DMS153 treated with DMSO at 0.1 percent for 48 hours (cell line): ENCODE measurements around the gene TMEM143.
A peak's percentile ranks its signal among the peaks of the same experiment; 100 is the strongest.
"Not testable (repeated sequence)": the region's sequence is repeated elsewhere in the genome, so short reads cannot be mapped to it uniquely, and the experiment has no call there.

ENCODE experiments used
- DNase-seq: peaks from one replicate; lab custom pipeline; 2025; ENCODE audit not compliant: unreplicated experiment; lab: John Stamatoyannopoulos, UW

The TMEM143 gene

GRCh38 chr19:48332351-48332661 lies 31.4 kb downstream of the TMEM143 start:
- no peak for DNase-seq

DNA sequence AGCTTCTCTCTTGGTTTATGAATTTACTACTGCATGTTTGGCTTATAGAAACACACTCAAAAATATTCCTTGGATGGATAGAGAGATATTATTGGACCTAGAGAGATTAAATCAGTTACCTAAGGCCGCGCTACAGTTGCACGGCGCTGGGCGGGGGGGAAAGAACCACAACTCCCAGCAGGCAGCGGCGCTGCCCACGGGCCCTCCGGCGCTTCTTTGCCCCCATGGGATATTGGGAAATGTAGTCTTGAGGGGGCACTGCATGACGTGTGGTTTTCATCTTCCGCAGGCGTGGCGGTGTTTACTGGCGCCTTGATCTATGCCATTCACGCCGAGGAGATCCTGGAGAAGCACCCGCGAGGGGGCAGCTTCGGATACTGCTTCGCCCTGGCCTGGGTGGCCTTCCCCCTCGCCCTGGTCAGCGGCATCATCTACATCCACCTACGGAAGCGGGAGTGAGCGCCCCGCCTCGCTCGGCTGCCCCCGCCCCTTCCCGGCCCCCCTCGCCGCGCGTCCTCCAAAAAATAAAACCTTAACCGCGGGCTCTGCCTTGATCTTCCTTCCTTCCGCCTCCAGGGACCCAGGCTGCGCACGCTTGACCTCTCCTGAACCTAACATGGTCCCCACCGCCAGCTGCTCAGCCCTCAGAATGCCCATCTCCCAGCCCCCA lies 33.6 kb downstream of the TMEM143 start:
- DNase-seq, result peak; percentile 83

DNA sequence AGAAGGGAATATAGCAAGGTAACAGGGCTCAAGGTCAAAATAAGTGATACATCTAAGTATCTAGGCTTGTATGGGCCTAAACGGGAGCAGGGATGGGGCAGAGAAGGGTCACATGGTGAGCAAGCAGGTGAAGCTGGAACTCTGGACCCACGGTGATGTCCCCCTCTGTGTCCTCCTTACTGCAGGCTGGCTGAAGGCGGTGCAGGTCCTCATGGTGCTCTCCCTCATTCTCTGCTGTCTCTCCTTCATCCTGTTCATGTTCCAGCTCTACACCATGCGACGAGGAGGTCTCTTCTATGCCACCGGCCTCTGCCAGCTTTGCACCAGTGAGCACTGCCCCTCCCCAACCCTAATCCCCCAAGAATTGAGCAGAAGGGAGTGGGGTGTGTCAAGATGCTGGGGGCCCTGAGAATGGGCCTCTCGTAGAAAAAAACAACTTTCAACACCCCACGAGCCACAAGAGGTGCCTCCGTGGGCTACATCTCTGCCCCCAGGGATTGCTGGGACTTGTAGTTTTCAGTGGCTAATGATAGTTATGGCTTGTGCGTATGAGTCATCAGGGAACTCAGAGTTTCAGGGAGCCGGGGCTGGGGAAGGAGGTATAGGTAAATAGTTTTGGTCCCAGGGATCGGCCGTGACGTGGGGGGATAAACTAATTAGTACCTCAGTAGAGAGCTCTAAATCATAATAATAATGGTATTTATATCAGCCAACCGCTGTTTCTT lies 34.4 kb downstream of the TMEM143 start:
- no peak for DNase-seq

- DNase-seq, result no peak
Observed at GRCh38 chr19:48325265-48325910, 38.4 kb downstream of the TMEM143 start, which contains the start of gene EMP3. TSS of gene EMP3 (plus strand) at chr19:48325552. CDS start at chr19:48326845, 1,293 bp downstream.

DNA sequence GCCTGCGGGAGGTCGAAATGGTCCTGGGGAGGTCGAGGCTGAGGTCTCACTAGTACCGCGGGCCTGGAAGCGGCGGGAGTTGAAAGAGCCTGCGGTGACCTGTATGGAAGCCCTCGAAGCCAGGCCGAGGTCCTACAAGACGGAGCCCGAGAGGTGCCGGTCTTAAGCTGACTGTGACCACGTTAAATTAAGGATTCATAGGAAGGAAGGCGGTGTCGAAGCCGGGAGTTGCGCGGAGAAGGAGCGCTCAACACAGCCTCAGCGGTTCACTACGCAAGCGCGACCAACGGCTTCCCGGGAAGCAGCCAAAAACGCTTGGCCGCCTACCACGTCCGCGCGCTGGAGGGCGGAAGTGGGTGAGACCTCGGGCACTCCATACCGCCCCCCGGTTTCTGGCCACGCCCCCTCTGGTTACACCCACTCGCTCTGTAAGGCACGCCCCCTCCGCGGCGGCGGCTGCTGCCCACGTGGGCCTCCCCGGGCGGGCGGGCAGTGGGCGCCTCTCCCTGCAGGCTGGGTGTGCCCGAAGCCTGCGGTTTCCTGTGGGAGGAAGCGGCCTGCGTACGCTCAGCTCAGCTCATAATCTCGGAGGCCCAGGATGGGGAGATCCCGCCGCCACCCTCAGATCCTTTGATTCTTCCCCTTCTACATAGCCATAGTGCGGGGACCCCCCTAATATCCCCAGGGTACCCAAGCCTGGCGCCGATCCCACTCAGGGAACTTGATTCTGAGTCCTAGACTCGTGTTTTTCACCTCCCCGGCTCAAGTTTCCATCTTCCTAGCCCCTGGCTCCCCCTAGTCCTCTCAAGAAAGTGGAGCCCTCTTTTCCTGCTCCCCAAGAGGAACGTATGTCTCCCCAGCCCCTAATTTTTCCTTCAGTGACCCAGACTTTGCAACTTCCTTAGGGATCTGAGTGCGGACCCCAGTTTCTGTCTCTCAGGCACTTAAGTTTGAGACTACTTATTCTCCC lies 41.8 kb downstream of the TMEM143 start:
- DNase-seq, result peak; percentile 94

DNA sequence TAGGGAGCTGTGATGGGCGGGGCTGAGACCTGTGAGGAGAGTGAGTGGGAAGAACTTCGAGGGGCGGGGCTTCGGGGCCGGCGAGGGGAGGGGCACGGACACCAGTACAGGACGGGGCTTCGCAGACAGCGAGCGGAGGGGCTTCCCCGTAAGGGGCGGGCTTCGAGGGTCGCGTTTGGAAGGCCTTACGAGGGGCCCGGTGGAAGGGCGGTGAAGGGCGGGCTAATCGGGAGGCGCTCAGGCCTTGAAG lies 42.4 kb downstream of the TMEM143 start:
- peak; percentile 92 for DNase-seq

DNA sequence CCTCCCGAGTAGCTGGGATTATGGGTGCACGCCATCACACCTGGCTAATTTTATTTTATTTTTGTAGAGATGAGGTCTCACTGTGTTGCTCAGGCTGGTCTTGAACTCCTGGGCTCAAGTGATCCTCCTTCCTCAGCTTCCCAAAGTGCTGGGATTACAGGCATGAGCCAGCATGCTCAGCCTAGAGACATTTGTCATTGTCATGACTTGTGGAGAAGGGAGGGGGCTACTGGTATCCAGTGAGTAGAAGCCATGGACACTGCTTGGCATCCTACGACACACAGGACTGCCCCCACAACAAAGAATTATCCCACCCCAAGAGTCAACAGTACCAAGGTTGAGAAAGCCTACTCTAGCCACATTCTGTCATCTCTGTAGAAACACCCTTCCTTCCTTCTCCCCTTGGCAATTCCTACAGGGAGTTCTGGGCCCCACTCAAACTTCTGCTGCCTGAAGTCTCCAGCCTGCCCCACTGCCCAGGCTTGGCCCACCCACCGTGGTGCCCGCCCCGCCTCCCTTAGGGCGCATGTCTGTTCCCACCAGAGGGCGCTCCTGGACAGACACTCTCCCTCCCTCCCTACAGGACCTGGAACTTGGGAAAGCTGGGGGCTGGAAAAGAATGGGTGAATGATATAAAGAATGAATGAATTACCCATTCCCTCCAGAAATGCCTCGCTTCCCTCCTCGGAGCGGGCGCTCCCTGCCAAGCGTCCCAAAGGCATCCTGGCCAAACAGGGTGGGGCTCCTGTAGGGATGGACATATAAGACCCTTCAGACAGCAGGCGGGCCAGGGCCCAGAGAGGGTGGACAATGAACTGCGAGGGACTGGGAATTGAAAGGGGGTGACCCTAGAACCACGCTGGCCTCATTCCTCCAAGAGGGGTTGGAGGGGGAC lies 43.8 kb downstream of the TMEM143 start:
- DNase-seq, result peak; percentile 48

- DNase-seq, result no peak
Observed at GRCh38 chr19:48318286-48318987, 45.3 kb downstream of the TMEM143 start.

DNA sequence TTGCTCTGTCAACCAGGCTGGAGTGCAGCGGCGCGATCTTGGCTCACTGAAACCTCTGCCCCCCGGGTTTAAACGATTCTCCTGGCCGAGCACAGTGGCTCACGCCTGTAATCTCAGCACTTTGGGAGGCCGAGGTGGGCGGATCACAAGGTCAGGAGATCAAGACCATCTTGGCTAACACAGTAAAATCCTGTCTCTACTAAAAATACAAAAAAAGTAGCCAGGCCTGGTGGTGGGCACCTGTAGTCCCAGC lies 46.1 kb downstream of the TMEM143 start:
- not testable (repeated sequence) for DNase-seq

DNA sequence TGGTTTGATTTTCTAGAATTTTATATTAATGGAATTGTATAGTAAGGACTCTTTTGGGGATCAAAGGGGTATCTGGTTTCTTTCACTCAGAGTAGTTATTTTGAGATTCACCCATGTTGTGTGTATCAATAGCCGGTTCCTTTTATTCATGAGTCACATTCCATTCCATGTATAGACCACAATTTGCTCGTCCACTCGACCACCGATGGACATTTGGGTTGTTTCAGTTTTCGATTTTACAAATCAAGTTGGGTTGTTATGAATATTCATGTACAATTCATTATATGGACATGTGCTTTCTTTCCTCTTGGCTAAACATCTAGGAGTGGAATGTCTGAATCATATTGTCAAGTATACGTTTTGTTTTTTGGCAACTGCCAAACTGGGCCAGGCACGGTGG lies 48.0 kb downstream of the TMEM143 start:
- no peak for DNase-seq

- DNase-seq, result no peak
Observed at GRCh38 chr19:48311384-48311783, 52.4 kb downstream of the TMEM143 start.

GRCh38 chr19:48310227-48310626 lies 53.5 kb downstream of the TMEM143 start:
- DNase-seq, result no peak

GRCh38 chr19:48309731-48310130 lies 54.0 kb downstream of the TMEM143 start:
- DNase-seq, result not testable (repeated sequence)

- no peak for DNase-seq
Observed at GRCh38 chr19:48308631-48309586, 54.8 kb downstream of the TMEM143 start.

- DNase-seq, result no peak
Observed at GRCh38 chr19:48303866-48304265, 59.9 kb downstream of the TMEM143 start.

DNA sequence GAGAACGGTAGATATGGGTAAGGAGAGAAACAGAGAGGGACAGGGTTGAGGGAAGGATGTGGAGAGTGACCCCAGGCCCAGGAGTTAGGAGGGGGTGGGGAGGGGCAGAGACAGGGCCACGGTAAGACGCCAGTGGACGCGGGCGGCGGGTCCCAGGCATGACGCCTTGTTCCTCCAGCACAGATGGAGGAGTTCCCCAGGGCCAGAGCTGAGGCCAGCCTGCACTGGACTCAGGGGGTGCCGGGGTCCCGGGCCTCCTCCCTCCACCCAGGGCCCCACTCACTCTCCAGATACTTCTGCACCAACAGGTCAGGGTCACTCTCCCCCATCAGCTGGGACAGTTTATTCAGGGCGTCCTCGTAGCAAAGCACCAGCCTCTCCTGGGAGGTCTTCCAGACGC lies 60.4 kb downstream of the TMEM143 start:
- no peak for DNase-seq

- DNase-seq, result no peak
Observed at GRCh38 chr19:48302600-48302959, 61.2 kb downstream of the TMEM143 start.

DNA sequence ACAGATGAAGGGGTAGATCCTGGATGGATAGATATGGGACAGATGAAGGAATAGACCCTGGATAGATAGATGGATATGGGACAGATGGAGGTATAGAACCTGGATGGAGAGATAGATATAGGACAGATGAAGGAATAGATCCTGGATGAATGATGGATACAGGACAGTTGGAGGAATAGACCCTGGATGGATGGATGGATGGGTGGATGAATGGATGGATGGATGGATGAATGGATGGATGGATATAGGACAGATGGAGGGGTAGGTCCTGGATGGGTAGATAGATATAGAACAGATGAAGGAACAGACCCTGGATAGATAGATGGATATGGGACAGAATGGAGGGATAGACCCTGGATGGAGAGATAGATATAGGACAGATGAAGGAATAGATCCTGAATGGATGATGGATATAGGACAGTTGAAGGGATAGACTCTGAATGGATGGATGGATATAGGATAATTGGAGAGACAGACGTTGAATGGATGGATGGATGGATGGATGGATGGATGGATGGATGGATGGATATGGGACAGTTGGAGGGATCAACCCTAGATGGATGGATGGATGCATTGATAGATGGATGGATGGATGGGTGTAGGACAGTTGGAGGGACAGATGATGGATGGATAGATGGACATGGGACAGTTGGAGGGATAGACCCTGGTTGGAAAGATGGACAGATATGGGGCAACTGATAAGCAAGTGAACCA lies 61.7 kb downstream of the TMEM143 start:
- DNase-seq, result no peak
